HG02943 (cell line): ENCODE measurements around the gene FKBP1A.

Source experiments
- ATAC-seq: cut with Tn5 transposase; IDR thresholded peaks from one replicate; pipeline ENCODE4 v1.9.1; 2021; ENCODE audit warnings: mild to moderate bottlenecking, low read depth, moderate library complexity; ENCODE audit not compliant: unreplicated experiment

Gene FKBP1A

GRCh38 chr20:1388741-1389483, 3.9 kb downstream of the FKBP1A start:
- ATAC-seq = no peak

- ATAC-seq = no peak
Measured at GRCh38 chr20:1388253-1388652, 4.6 kb downstream of the FKBP1A start.

- ATAC-seq = no peak
Measured at GRCh38 chr20:1386323-1386722, 6.5 kb downstream of the FKBP1A start.

- no peak for ATAC-seq
Measured at GRCh38 chr20:1383623-1384404, 9.0 kb downstream of the FKBP1A start.

- no peak for ATAC-seq
Measured at GRCh38 chr20:1382670-1383069, 10.2 kb downstream of the FKBP1A start.

GRCh38 chr20:1381753-1382591, 10.9 kb downstream of the FKBP1A start:
- no peak for ATAC-seq

- no peak for ATAC-seq
Measured at GRCh38 chr20:1378735-1379125, 14.1 kb downstream of the FKBP1A start.

GRCh38 chr20:1377984-1378734, 14.7 kb downstream of the FKBP1A start:
- ATAC-seq = no peak

- ATAC-seq = no peak
Measured at GRCh38 chr20:1377341-1377871, 15.4 kb downstream of the FKBP1A start.

GRCh38 chr20:1376408-1377270, 16.2 kb downstream of the FKBP1A start:
- ATAC-seq = no peak

- ATAC-seq = no peak
Measured at GRCh38 chr20:1376007-1376406, 16.8 kb downstream of the FKBP1A start.

GRCh38 chr20:1375515-1375914, 17.3 kb downstream of the FKBP1A start:
- no peak for ATAC-seq

- ATAC-seq = no peak
Measured at GRCh38 chr20:1374246-1374645, 18.6 kb downstream of the FKBP1A start.

- ATAC-seq = no peak
Measured at GRCh38 chr20:1373614-1374013, 19.2 kb downstream of the FKBP1A start.

- no peak for ATAC-seq
Measured at GRCh38 chr20:1373036-1373435, 19.8 kb downstream of the FKBP1A start.

GRCh38 chr20:1371830-1372539, 20.9 kb downstream of the FKBP1A start:
- no peak for ATAC-seq

- ATAC-seq = no peak
Measured at GRCh38 chr20:1371202-1371782, 21.6 kb downstream of the FKBP1A start.

GRCh38 chr20:1370548-1371110, 22.2 kb downstream of the FKBP1A start:
- no peak for ATAC-seq
